NCI-H526 treated with DMSO at 0.1 percent for 48 hours (cell line): ENCODE data around the gene CABP4.

Experiments
- DNase-seq: peaks from one replicate; lab custom pipeline; 2025; lab: John Stamatoyannopoulos, UW

The CABP4 gene

GRCh38 chr11:67455054-67455453 lies at the start of gene CABP4:
TSS of gene CABP4 (plus strand) at chr11:67455354. CDS start at chr11:67455424, 70 bp downstream.
- DNase-seq: no peak

GRCh38 chr11:67405688-67406339 lies 49.3 kb upstream of the CABP4 start:
- no peak for DNase-seq

- DNase-seq: no peak
Observed at GRCh38 chr11:67406420-67406968, 48.7 kb upstream of the CABP4 start.

- peak; percentile 13 for DNase-seq
Observed at GRCh38 chr11:67406969-67407687, 48.0 kb upstream of the CABP4 start.

- DNase-seq: no peak
Observed at GRCh38 chr11:67407688-67408163, 47.4 kb upstream of the CABP4 start.

GRCh38 chr11:67408437-67409200 lies 46.5 kb upstream of the CABP4 start:
- no peak for DNase-seq

- DNase-seq: no peak
Observed at GRCh38 chr11:67409261-67409666, 45.9 kb upstream of the CABP4 start.

- DNase-seq: peak; percentile 28
Observed at GRCh38 chr11:67409781-67410368, 45.3 kb upstream of the CABP4 start.

GRCh38 chr11:67410369-67410831 lies 44.8 kb upstream of the CABP4 start:
- no peak for DNase-seq

GRCh38 chr11:67410984-67411784 lies 44.0 kb upstream of the CABP4 start:
- DNase-seq: no peak

GRCh38 chr11:67411785-67412152 lies 43.4 kb upstream of the CABP4 start:
- DNase-seq: no peak

- DNase-seq: no peak
Observed at GRCh38 chr11:67412495-67413179, 42.5 kb upstream of the CABP4 start.

- DNase-seq: no peak
Observed at GRCh38 chr11:67413266-67413849, 41.8 kb upstream of the CABP4 start.

GRCh38 chr11:67415501-67416304 lies 39.5 kb upstream of the CABP4 start, which contains the start of gene CARNS1:
TSS of gene CARNS1 (plus strand) at chr11:67415678. CDS start at chr11:67416200, 522 bp downstream.
- no peak for DNase-seq

GRCh38 chr11:67416416-67417335 lies 38.5 kb upstream of the CABP4 start:
- no peak for DNase-seq

- DNase-seq: no peak
Observed at GRCh38 chr11:67417425-67417824, 37.7 kb upstream of the CABP4 start.

- DNase-seq: no peak
Observed at GRCh38 chr11:67418476-67419281, 36.5 kb upstream of the CABP4 start.
